NCI-H1694 treated with DMSO at 0.1 percent for 48 hours (cell line): ENCODE data around the gene ATP10A.

Source experiments
- DNase-seq: peaks from one replicate; lab custom pipeline; 2025; lab: John Stamatoyannopoulos, UW

The ATP10A gene

GRCh38 chr15:25812845-25813244 lies 50.3 kb downstream of the ATP10A start:
- DNase-seq: no peak

DNA sequence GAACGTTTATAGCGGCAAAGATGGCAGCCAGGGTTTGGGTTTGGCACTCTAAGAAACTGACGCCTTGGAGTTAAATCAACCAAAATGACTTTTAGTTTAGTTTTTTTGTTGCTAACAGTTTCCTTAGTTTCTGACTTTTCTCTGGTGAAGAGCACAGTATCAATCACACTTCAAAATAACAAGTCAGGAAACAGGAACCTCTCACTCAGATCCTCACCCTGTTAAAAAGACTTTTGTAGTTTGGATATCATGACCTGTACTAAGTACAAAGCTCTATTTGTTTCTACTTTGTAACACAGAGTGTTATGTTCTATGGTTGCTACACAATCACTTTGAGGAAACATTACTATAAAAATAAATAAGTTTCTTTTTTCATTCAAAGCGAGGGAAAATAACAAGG lies 51.1 kb downstream of the ATP10A start:
- DNase-seq: no peak

DNA sequence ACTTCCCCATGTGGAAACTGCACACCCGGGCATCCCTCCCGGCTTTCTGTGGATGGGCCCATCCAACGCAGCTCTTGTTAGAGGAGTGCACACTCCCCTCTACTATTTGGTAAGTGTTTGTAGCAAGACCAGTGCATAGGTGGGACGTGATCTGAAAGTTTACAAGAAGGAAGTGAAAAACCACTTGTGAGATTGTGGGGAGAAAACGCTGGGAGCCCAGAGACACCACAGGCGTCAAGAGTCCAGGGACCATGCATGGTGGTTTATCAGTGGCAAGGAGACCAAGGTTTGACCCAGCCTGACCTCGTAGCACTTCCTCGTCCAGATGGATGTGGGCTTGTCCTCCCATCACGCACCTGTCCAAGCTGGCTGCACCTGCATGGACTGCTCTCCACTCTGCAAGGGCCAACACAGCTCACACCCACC lies 51.6 kb downstream of the ATP10A start:
- DNase-seq: no peak

GRCh38 chr15:25810631-25811091 lies 52.5 kb downstream of the ATP10A start:
- no peak for DNase-seq

DNA sequence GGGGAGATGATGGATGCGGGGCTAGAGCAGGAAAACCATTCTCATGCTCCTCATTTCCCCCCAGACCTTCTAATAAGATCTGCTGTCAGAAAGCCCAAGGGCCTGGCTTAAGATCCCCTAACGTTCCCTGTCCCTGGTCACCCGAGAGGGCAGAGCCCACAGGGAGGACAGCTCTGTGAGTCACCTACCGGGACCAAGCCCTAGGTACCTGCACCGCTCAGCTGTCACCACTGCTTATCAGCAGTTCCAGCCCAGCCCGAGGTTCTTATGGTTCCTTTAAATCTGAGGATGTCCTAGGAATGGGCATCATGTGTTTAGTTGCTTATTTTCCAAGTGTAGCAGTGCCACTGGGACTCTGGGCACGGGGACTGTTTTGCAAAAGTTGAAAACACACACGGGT lies 53.0 kb downstream of the ATP10A start:
- no peak for DNase-seq

DNA sequence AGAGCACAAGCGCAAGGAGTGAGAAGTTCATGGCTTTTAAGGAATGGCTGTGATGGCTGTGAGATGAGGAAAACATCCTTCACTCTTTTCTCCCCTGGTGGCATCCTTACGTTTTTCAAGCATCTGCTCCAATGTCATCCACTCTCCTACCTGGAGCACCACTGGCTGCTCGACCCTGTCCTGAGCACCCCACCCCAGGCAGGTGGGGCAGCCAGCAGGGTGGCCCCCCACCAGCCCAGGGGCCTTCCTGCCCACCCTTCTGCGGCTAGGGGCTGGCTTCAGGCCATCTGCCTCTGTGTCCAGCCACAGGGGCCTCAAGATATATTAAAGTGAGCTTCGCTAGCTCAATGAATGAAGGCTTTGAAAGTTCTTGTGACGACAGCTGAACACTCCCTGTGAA lies 56.1 kb downstream of the ATP10A start:
- DNase-seq: no peak

- DNase-seq: no peak
These were observed 58.1 kb downstream of the ATP10A start for GRCh38 chr15:25805031-25805430.

- no peak for DNase-seq
These were observed 58.7 kb downstream of the ATP10A start for GRCh38 chr15:25804451-25804850.

DNA sequence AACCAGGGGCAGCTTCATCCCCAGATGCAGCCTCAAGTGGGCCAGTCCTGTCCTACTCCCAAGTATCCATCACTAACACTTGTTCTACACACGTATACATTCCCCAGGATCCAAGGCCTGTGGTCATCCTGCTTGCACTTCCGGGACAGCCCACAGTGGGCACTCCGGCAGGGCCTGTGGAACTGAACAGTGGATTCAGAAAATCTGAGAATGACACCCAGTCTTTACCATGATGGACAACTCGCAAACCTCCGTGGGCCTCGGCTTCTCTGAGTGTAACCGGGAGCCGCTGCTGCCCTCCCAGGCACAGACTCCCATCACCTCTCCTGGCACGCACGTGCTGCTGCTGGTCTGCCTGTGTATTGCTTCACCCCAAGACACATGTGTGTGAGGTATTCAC lies 59.6 kb downstream of the ATP10A start:
- DNase-seq: no peak

GRCh38 chr15:25803036-25803435 lies 60.1 kb downstream of the ATP10A start:
- DNase-seq: no peak

DNA sequence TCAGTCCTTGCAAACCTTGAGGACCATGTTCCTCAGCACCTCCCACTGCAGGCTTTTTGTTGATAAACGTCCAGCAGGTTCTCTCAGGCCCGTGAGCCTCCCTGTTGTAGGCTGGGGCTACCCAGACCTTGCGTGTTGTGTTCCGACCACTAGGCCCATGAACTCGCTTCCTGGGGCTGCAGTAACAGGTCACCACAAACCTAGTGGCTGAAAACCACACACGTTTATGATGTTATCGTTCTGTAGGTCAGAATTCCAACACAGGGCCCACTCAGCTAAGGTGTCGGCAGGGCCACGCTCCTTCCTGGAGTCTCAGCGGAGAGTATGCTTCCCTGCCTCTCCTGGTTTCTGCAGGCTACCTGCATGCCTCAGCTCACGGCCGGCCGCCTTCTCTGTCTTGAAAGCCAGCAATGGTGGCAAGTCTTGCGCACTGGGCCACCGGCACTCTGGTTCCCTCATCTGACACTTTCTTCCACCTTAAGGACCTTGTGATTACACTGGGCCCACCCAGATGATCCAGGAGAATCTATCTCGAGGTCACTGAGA lies 60.8 kb downstream of the ATP10A start:
- no peak for DNase-seq

DNA sequence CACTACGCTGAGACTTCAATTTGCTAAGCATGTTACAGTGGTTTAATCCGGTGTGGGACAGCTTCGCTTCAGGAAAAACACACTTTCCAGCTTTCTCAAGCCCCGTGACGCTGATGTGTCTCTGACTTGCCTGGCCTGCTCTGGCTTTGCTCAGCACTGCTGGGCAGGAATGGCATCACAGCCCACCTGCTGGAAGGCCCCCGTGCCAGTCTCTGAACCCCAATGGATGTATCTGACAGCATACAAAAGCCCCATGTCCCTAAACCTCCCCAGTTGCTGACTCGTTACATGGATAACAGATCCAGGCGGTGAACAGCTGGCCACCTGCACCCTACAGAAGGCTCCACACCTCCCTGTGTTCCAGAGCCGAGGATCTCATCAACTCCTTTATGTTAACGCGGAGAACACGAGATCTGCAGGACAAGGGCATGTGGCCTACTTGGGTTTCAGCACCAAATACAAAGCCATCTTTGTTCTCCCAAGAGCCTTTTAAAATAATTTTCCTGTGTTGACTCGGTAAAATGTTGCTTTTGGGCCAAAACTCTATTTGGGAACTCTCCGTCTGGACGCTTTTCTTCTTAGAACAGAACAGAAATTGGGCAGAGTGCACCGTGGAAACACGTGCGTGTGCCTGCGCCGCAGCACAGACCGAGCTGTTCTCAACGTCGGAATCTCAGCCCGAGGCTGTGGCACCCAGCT lies 61.4 kb downstream of the ATP10A start:
- no peak for DNase-seq

- no peak for DNase-seq
These were observed 62.2 kb downstream of the ATP10A start for GRCh38 chr15:25800761-25801515.

- DNase-seq: no peak
These were observed 63.0 kb downstream of the ATP10A start for GRCh38 chr15:25799906-25800700.

DNA sequence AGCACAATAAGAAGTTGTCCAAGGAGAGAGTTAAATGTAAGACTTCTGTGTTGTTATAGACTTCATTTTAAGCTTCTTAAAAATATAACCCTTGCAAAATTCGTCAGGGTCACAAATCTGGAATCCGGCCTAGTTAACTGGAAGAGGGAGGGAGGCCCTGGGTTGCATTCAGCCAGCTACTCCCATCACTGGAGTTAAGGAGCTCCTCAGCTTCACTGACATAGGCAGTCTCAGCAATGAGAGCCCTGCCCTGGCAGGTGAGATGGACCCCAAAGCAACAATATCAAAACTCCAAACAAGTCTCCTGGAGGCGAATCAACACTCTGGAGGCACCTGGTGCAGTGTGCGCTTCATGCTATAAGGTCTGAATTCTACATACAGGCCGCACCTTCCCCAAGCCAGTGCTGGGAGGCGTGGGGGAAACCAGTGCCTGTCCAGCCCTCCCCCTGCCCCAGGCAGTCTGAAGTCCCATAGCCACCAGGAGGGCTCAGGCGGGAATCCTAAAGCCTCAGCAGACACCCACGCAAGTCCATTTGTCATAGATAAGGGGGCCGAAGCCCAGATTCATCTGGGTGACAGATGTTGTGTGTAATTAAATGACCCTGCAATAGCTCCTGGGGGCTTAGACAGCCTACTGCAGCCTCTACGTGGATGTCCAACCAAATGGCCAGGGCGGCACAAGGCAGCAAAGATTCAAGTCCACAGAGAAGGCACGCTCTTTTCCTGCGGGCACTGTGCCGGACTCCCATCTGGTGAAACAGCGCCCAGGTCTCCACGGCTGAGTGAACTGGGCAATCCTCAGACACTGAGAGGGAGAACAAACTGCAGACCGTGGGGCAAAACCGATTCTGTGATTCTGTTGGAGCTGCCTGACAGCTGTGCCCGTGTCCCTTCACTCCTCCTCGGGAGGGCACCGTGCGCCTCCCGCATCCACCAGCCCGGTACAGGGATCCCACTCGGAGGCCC lies 64.9 kb downstream of the ATP10A start:
- no peak for DNase-seq

GRCh38 chr15:25797511-25797935 lies 65.6 kb downstream of the ATP10A start:
- no peak for DNase-seq

- DNase-seq: no peak
These were observed 66.1 kb downstream of the ATP10A start for GRCh38 chr15:25797035-25797434.

- no peak for DNase-seq
These were observed 66.7 kb downstream of the ATP10A start for GRCh38 chr15:25796395-25796794.

GRCh38 chr15:25795712-25796111 lies 67.4 kb downstream of the ATP10A start:
- DNase-seq: no peak

GRCh38 chr15:25795061-25795460 lies 68.1 kb downstream of the ATP10A start:
- DNase-seq: no peak

DNA sequence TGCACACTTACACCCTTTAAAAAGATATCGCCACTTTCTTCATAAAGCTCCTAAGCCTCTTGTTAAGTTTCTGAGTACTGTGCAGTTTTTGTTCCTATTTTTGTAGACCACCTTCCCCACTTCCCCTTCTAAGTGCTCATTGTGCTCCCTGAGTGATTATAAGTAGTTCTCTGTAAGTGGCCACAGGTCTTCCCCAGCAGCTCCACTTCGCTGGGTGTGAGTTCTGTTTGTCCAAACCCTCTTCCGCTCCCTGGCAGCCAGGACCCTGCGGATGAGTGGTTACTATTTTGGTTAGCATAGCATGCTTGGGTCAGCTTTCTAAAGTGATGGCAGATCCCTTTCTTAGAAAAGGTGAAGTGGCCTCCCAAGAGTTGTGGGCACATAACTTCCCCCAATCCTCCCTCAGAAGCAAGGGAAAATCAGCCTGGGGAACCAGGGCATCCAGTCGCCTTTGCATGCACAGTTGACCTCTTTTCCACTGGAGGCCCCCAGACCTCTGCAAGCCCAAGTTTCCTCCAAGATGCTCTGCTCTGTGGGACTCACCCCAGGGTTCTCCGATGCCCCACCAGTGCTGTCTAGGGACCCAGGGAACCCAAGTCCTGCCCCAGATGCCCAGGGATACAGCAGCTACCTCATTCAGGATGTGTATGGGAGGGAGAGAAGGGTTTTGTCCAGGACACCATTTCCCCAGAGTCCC lies 69.6 kb downstream of the ATP10A start:
- no peak for DNase-seq
